DND-41 (cell line): ENCODE measurements around the gene SRRM4.

Experiments used
- CTCF ChIP-seq: IDR thresholded peaks from 2 replicates; pipeline ENCODE4 v1.5.1; 2012; ENCODE audit warnings: borderline replicate concordance, low read length, moderate library complexity, mild to moderate bottlenecking; ENCODE audit not compliant: poor library complexity, severe bottlenecking; ENCODE audit errors: extremely low read depth
- EZH2 ChIP-seq: IDR thresholded peaks from 3 replicates; pipeline ENCODE4 v1.6.1; 2012; ENCODE audit warnings: borderline replicate concordance, low read depth, mild to moderate bottlenecking, moderate library complexity, low read length, inconsistent platforms; ENCODE audit not compliant: severe bottlenecking

DNA sequence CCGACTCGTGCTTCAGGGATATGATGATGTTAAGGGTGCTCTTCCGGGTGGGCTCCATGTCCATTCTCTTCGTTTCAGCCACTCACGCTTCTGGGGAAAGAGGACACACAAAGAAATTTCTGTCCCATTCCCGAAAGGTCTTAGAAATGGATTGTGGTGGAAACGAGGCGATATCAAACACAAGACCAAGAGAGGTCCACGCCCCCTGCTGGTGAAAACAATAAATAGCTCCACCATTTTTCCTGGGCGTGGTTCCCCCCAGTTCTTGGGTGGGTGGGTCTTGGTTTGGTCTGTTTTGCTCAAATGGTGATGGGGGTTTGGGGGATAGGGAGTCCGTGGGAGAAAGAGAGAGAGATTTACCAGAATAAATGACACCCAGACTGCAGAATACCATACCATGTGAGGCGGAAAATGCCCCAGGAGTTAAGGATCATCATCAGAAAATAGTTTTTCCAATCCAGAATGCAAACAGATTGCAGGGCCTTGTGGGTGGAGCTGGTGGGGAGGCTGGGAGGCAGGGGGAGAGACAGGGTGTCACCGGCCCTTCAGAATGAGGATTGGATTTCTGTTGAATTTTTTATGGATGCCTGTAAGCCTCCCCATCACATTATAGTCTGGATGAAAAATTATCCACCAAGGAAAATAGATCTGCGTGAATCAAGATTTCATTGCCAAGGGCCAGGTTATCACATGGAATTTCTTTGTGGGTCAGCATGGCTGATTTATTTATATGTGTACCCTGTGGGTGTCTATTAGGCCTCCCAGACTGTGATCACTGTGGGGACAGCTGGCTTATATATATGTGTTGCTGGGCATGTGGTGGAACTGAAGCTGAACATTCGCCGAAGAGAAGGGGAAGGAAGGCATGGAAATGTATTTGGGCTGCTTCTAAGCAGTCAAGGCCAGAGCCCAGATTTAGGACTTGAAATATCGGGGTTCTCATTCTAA, 55.8 kb downstream of the SRRM4 start:
- TF ChIP-seq CTCF (peak; percentile 71), EZH2 (no peak)
